OCI-LY1 (cell line): ENCODE data around the gene YIF1B.

Source experiments
- H2AFZ ChIP-seq: fragments of 200-600 bp; sonication (generic), shearing (Covaris generic); 2 replicates; pipeline ENCODE4 v1.6.0; 2014; ENCODE audit warnings: antibody characterized with exemption, mild to moderate bottlenecking, low read length
- H3F3A ChIP-seq: fragments of 200-600 bp; sonication (generic), shearing (Covaris generic); 2 replicates; pipeline ENCODE4 v1.6.0; 2014; ENCODE audit warnings: mild to moderate bottlenecking, antibody characterized with exemption, low read length, moderate library complexity; ENCODE audit not compliant: insufficient read depth
- H3K27ac ChIP-seq: fragments of 200-600 bp; sonication (generic); 2 replicates; pipeline ENCODE4 v1.5.1; 2014; ENCODE audit warnings: low read length, mixed run types, mild to moderate bottlenecking, low read depth; ENCODE audit not compliant: poor library complexity, severe bottlenecking
- H3K27me3 ChIP-seq: fragments of 200-600 bp; sonication (generic); 2 replicates; pipeline ENCODE4 v1.6.0; 2014; ENCODE audit warnings: antibody characterized with exemption, mild to moderate bottlenecking, low read length, moderate library complexity; ENCODE audit not compliant: insufficient read depth
- H3K36me3 ChIP-seq: fragments of 200-600 bp; sonication (generic); 2 replicates; pipeline ENCODE4 v1.6.1; 2014; ENCODE audit warnings: mild to moderate bottlenecking, antibody characterized with exemption, low read length, moderate library complexity, mixed read lengths; ENCODE audit not compliant: insufficient read depth
- H3K4me1 ChIP-seq: fragments of 200-600 bp; sonication (generic); 2 replicates; pipeline ENCODE4 v1.5.1; 2014; ENCODE audit warnings: mild to moderate bottlenecking, low read length, moderate library complexity; ENCODE audit not compliant: insufficient read depth, severe bottlenecking
- H3K4me2 ChIP-seq: fragments of 200-600 bp; sonication (generic), shearing (Covaris generic); 2 replicates; pipeline ENCODE4 v1.6.1; 2014; ENCODE audit warnings: low read length
- H3K4me3 ChIP-seq: fragments of 200-600 bp; sonication (generic); 2 replicates; pipeline ENCODE4 v1.5.1; 2014; ENCODE audit warnings: low read length, low read depth, mild to moderate bottlenecking, mixed read lengths; ENCODE audit not compliant: poor library complexity, severe bottlenecking
- H3K79me2 ChIP-seq: fragments of 200-600 bp; shearing (Covaris generic); 2 replicates; pipeline ENCODE4 v1.6.1; 2016; ENCODE audit warnings: mixed run types, low read length, mixed read lengths; ENCODE audit not compliant: insufficient read depth
- H3K9ac ChIP-seq: fragments of 200-600 bp; sonication (generic), shearing (Covaris generic); 2 replicates; pipeline ENCODE4 v1.6.1; 2014; ENCODE audit warnings: mild to moderate bottlenecking, low read length, mixed read lengths
- H3K9me2 ChIP-seq: fragments of 200-600 bp; sonication (generic), shearing (Covaris generic); 2 replicates; pipeline ENCODE4 v1.6.1; 2014; ENCODE audit warnings: low read depth, mild to moderate bottlenecking, low read length, mixed read lengths
- H3K9me3 ChIP-seq: fragments of 200-600 bp; shearing (Covaris generic); 2 replicates; pipeline ENCODE4 v1.6.1; 2014; ENCODE audit warnings: low read length, mixed read lengths
- H4K20me1 ChIP-seq: fragments of 200-600 bp; sonication (generic), shearing (Covaris generic); 2 replicates; pipeline ENCODE4 v1.6.0; 2016; ENCODE audit warnings: mild to moderate bottlenecking, low read length; ENCODE audit not compliant: insufficient read depth
- EZH2 ChIP-seq: fragments of 200-600 bp; sonication (generic), shearing (Covaris generic); IDR thresholded peaks from 2 replicates; pipeline ENCODE4 v1.8.0; 2017; ENCODE audit warnings: borderline replicate concordance, mixed run types, mild to moderate bottlenecking, antibody characterized with exemption, low read length, moderate library complexity, mixed read lengths
- TF ChIP-seq, protein P1 (sequence below): fragments of 200-600 bp; sonication (generic), shearing (Covaris generic); IDR thresholded peaks from 2 replicates; pipeline ENCODE4 v1.5.1; 2017; ENCODE audit warnings: mild to moderate bottlenecking, antibody characterized with exemption, low read length, moderate library complexity, mixed read lengths

YIF1B gene

DNA sequence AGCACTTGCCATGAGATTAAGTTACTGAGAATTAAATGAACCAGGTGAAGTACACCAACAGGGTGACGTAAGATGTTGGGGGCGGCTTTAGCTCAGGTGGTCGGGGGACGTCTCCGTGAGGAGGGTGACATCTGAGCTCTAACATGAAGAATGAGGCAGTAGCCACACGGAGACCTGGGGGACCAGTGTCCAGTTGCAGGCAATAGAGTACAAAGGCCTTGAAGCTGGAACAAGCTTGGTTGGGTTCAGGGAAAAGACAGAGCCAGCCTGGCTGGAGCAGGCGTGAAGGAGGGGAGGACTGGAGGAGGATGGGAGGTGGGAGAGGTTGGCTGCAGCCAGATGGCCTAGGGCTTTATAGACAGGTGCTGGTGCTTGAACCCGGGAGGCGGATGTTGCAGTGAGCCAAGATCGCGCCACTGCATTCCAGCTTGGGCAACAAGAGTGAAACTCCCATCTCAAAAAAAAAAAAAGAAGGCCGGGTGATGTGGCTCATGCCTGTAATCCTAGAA is 49.8 kb downstream of the YIF1B start:
- Histone ChIP-seq H3K9ac (peak overlapping the region; percentile 93), H3F3A (no peaks in the 10 kb centered on the region)

DNA sequence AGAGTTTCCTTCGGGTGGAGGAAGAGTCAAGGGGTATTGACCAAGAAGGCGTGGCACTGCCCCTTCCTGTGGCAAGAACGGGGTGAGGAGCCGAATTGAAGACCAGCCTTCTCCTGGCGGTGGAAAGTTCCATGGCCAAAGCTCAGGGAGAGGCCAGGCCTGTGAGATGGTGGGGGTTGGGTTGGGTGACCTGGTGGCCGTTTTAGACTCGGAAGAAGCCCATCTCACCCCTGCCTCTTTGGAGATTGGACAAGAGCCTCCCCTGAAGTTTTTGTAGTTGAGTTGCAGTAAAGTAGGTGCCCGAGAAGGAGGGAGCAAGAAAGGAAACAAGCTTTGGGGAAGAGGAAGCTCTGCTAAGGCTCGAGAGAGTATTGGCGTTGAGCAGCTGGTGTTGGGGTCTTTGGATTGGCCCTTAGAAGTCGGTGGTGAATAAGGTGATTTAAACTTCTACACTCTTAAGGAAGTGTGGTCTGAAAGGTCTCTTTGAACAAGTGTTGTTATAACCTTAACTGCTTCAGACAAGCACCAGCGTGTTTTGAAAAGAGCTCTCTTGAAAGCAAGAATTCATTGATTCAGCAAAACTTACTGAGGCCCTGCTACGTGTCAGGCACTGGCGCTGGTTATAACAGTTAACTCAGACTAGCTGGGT is 50.4 kb downstream of the YIF1B start:
- Histone ChIP-seq H4K20me1 (no peaks in the 10 kb centered on the region), H3K4me3 (peak overlapping the region; percentile 91), H3K9ac (peak overlapping the region; percentile 93), H3K79me2 (peaks cover 10% of the 10 kb centered on the region; the same call in 1 of the 2 replicates), H3K36me3 (no peaks in the 10 kb centered on the region; the same call in 1 of the 2 replicates), H3K4me2 (peak overlapping the region; percentile 88), H3K9me3 (no peaks in the 10 kb centered on the region), H3F3A (no peaks in the 10 kb centered on the region), H3K27me3 (no peaks in the 10 kb centered on the region), H3K27ac (peak overlapping the region; percentile 90), H3K4me1 (peaks cover 57% of the 10 kb centered on the region), H2AFZ (no peak overlapping the region), H3K9me2 (no peaks in the 10 kb centered on the region)
- TF ChIP-seq, protein P1, sequence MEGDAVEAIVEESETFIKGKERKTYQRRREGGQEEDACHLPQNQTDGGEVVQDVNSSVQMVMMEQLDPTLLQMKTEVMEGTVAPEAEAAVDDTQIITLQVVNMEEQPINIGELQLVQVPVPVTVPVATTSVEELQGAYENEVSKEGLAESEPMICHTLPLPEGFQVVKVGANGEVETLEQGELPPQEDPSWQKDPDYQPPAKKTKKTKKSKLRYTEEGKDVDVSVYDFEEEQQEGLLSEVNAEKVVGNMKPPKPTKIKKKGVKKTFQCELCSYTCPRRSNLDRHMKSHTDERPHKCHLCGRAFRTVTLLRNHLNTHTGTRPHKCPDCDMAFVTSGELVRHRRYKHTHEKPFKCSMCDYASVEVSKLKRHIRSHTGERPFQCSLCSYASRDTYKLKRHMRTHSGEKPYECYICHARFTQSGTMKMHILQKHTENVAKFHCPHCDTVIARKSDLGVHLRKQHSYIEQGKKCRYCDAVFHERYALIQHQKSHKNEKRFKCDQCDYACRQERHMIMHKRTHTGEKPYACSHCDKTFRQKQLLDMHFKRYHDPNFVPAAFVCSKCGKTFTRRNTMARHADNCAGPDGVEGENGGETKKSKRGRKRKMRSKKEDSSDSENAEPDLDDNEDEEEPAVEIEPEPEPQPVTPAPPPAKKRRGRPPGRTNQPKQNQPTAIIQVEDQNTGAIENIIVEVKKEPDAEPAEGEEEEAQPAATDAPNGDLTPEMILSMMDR: no peak
- no peak for TF ChIP-seq EZH2

More for the DNA sequence above, 49.8 kb downstream of the YIF1B start:
- Histone ChIP-seq H3K27me3 (no peaks in the 10 kb centered on the region), H3K79me2 (peaks cover 15% of the 10 kb centered on the region; the same call in 1 of the 2 replicates), H3K4me3 (peak overlapping the region; percentile 91), H4K20me1 (no peaks in the 10 kb centered on the region), H3K4me2 (peak overlapping the region; percentile 88), H3K27ac (peak overlapping the region; percentile 90), H3K4me1 (peaks cover 61% of the 10 kb centered on the region), H3K9me2 (no peaks in the 10 kb centered on the region), H3K36me3 (no peaks in the 10 kb centered on the region; the same call in 1 of the 2 replicates), H2AFZ (no peak overlapping the region), H3K9me3 (no peaks in the 10 kb centered on the region)
- TF ChIP-seq, protein P1: no peak
- TF ChIP-seq EZH2: no peak

DNA sequence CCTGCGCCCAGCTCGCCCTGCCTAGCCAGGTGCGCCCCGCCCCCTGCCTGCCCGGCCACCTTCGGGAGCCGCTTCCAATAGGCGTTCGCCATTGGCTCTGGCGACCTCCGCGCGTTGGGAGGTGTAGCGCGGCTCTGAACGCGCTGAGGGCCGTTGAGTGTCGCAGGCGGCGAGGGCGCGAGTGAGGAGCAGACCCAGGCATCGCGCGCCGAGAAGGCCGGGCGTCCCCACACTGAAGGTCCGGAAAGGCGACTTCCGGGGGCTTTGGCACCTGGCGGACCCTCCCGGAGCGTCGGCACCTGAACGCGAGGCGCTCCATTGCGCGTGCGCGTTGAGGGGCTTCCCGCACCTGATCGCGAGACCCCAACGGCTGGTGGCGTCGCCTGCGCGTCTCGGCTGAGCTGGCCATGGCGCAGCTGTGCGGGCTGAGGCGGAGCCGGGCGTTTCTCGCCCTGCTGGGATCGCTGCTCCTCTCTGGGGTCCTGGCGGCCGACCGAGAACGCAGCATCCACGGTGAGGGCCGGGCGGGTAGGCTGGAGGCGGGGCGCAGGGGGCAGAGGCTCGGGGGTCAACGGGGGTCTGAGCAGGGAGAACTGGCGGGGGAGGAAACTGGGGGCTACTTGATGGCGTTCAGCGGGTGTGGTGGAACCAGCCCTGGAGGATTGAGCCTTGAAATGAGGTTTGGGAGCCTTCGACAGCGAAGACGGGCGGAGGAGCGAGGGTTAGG is 51.1 kb downstream of the YIF1B start, which contains the start of gene SPINT2:
SPINT2 (plus strand) TSS at position 88 of the 727 bp plus-strand sequence; CDS start at position 408, 320 bp downstream.
- Histone ChIP-seq H3K9me2 (no peaks in the 10 kb centered on the region), H3K4me1 (peaks cover 50% of the 10 kb centered on the region), H4K20me1 (no peaks in the 10 kb centered on the region), H3F3A (no peaks in the 10 kb centered on the region), H3K27ac (peak within 1 kb of the TSS; percentile 90), H3K9ac (peak within 1 kb of the TSS; percentile 93), H3K4me2 (peak within 1 kb of the TSS; percentile 88), H3K9me3 (no peaks in the 10 kb centered on the region), H2AFZ (no peak within 1 kb of the TSS), H3K27me3 (no peaks in the 10 kb centered on the region), H3K4me3 (peak within 1 kb of the TSS; percentile 91), H3K36me3 (no peaks in the 10 kb centered on the region), H3K79me2 (peaks cover 10% of the 10 kb centered on the region; the same call in 1 of the 2 replicates)
- TF ChIP-seq EZH2: no peak
- TF ChIP-seq, protein P1: no peak
